Activated CD8-positive, alpha-beta memory T cell treated with anti-CD3 and anti-CD28 coated beads, Interleukin-2, amount 50 U/mL, for 1 hour (primary cell): ENCODE measurements around the gene MEX3D.
"Not testable (repeated sequence)": the region's sequence is repeated elsewhere in the genome, so short reads cannot be mapped to it uniquely, and the experiment has no call there.

Source experiments
- DNase-seq: peaks from one replicate; pipeline ENCODE4 v3.0.0-alpha.2; 2020; ENCODE audit errors: extremely low read depth

The MEX3D gene

GRCh38 chr19:1535699-1536098 lies 32.4 kb downstream of the MEX3D start:
- not testable (repeated sequence) for DNase-seq

GRCh38 chr19:1534972-1535371 lies 33.2 kb downstream of the MEX3D start:
- no peak for DNase-seq

- no peak for DNase-seq
These were observed 34.5 kb downstream of the MEX3D start for GRCh38 chr19:1533510-1534150.

GRCh38 chr19:1532003-1532402 lies 36.1 kb downstream of the MEX3D start:
- no peak for DNase-seq

- DNase-seq = no peak
These were observed 36.5 kb downstream of the MEX3D start for GRCh38 chr19:1531587-1531986.

GRCh38 chr19:1530856-1531255 lies 37.3 kb downstream of the MEX3D start:
- DNase-seq = not testable (repeated sequence)

GRCh38 chr19:1529430-1529816 lies 38.7 kb downstream of the MEX3D start:
- DNase-seq = no peak

- no peak for DNase-seq
These were observed 39.3 kb downstream of the MEX3D start for GRCh38 chr19:1528596-1529429.

GRCh38 chr19:1527650-1528309 lies 40.3 kb downstream of the MEX3D start:
- no peak for DNase-seq

GRCh38 chr19:1526979-1527649 lies 41.0 kb downstream of the MEX3D start:
- no peak for DNase-seq

- DNase-seq = no peak
These were observed 41.9 kb downstream of the MEX3D start for GRCh38 chr19:1526066-1526778.

GRCh38 chr19:1525343-1525742 lies 42.8 kb downstream of the MEX3D start:
- DNase-seq = no peak

- no peak for DNase-seq
These were observed 43.2 kb downstream of the MEX3D start for GRCh38 chr19:1524972-1525325.

- no peak for DNase-seq
These were observed 43.7 kb downstream of the MEX3D start for GRCh38 chr19:1524287-1524971.

- DNase-seq = no peak
These were observed 44.5 kb downstream of the MEX3D start, which contains the start of gene PLK5 for GRCh38 chr19:1523412-1524286. TSS of gene PLK5 (plus strand) at chr19:1524077. CDS start at chr19:1526997, 2,920 bp downstream.

- DNase-seq = no peak
These were observed 45.3 kb downstream of the MEX3D start for GRCh38 chr19:1522838-1523237.

GRCh38 chr19:1522061-1522460 lies 46.1 kb downstream of the MEX3D start:
- DNase-seq = no peak

- DNase-seq = no peak
These were observed 46.5 kb downstream of the MEX3D start for GRCh38 chr19:1521636-1522035.

- DNase-seq = no peak
These were observed 47.8 kb downstream of the MEX3D start for GRCh38 chr19:1520203-1520780.

- DNase-seq = not testable (repeated sequence)
These were observed 48.3 kb downstream of the MEX3D start for GRCh38 chr19:1519802-1520201.
